GM19372 (cell line): ENCODE results near the gene TYMS.

Source experiments
- ATAC-seq: cut with Tn5 transposase; IDR thresholded peaks from one replicate; pipeline ENCODE4 v1.9.1; 2021; ENCODE audit warnings: mild to moderate bottlenecking, low read depth, moderate library complexity; ENCODE audit not compliant: unreplicated experiment

The TYMS gene

GRCh38 chr18:644395-645004 lies 13.0 kb upstream of the TYMS start:
- ATAC-seq, result no peak

DNA sequence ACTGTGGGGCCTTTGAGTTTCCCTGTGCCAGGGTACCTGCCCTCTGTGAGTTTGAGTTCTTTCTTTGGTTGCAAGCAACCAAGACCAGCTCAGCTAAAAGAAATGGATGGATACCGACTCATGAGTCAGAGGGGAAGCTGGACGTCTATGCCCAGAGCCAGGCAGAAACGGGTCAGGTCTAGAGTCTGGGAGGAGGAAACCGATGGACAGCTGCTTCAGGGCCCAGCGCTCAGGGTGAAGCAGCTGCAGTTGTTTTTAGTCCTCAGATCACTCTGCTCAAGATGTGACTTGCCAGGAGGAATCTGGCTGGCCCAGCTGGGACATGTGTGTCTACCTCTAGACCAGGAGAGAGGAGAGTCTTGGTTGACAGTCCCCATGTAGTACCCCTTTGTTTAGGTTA lies 10.1 kb upstream of the TYMS start:
- ATAC-seq, result no peak

- no peak for ATAC-seq
Measured at GRCh38 chr18:649341-649740, 8.1 kb upstream of the TYMS start.

GRCh38 chr18:650428-650858 lies 7.0 kb upstream of the TYMS start:
- ATAC-seq, result peak; percentile 91

DNA sequence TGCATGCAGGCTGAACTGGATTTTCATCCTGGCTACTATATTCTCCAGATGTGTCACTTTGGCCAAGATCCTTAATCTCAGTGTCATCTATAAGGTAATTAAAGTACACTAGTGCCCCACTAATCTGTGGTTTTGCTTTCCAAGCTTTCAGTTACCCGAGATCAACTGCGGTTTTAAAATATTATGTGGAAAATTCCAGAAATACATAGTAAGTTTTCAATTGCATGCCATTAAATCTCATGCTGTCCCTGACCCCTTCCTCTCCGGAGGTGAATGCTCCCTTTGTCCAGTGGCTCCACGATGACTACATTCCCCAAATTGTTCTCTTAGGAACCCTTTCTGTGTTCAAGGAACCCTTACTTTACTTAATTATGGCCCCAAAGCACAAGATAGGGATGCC lies 5.3 kb upstream of the TYMS start:
- ATAC-seq, result no peak

DNA sequence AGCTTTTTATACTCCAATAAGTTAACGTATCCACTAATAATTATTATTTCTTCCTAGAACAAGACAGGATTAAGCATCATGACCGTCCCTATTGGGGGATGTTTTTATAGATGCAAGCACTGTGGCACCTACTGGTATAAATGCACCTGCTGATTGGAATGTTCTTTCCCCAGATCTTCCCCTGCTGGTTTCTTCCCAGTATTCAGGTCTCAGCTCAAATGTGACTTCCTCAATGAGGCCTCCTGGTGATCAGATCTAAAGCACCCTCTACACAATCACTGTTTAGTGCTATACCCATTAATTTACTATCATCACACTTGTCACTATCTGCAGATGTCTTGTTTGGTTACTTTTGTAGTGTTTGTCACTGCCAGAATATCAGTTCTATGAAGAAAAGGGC lies 3.9 kb upstream of the TYMS start:
- no peak for ATAC-seq

DNA sequence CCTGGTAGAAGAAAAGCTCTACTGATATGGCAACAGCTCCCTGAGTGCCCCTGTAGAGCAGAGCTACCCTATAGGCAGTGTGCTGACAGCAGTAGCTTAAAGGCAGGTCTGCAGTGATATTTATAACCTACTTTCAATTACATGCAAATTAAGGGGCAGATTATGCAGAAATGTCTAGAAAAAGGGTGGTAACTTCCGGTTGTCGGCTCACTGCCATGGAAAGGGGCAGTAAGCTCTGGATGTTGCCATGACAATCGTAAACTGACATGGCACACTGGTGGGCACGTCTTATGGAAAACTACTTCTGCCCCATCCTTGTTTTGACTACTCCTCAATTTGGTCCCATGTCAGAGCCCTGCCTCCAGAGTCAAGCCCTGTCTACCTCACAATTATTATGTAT lies 2.9 kb upstream of the TYMS start:
- ATAC-seq, result no peak

- no peak for ATAC-seq
Measured at GRCh38 chr18:655445-655844, 2.0 kb upstream of the TYMS start.

DNA sequence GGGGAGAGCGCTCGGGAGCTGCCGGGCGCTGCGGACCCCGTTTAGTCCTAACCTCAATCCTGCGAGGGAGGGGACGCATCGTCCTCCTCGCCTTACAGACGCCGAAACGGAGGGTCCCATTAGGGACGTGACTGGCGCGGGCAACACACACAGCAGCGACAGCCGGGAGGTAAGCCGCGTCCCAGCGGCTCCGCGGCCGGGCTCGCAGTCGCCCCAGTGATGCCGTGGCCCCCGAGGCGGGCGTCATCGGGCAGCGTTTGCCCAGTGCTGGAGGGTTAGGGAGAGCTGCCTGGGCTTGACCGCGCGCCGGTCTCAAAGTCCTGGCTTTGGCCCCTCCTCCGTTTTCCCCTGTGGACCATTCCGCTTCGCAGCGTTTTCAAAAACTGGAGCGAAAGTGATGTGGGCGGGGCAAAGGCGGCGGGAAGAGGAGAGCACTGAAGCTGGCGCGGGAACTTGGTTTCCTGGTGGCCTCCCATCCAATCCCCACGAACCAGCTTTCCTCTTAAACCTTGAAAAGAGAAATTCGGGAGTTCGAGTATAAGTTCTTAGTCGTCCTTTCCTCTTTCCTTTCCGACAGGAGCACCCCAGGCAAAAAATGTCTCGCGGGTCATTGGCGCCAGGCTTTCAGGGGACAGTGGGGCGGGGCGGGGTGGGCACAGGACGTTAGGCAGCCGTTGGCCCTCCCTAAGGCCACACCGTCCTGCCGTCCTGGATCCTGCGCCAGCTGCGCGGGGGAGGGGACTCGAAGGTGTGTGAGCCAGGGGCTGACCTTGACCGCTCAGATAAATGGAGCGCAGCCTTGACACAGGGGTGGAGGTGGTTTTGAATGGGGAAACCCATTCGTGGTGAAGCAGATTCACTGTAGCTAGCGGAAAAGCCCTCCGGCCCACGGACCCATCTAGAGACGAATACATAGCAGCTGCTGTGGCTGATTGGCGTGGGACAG lies 821 bp downstream of the TYMS start:
- peak; percentile 48 for ATAC-seq

- ATAC-seq, result no peak
Measured at GRCh38 chr18:658947-659533, 1.6 kb downstream of the TYMS start.

DNA sequence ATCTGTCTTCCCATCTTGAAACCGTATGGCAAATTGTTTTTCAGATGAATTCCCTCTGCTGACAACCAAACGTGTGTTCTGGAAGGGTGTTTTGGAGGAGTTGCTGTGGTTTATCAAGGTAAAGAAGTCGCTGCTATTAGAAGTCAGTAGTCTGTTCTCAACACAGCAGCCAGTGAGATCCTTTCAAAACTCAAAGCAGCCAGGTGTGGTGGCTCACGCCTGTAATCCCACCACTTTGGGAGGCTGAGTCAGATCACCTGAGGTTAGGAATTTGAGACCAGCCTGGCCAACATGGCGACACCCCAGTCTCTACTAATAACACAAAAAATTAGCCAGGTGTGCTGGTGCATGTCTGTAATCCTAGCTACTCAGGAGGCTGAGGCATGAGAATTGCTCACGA lies 2.1 kb downstream of the TYMS start:
- no peak for ATAC-seq

DNA sequence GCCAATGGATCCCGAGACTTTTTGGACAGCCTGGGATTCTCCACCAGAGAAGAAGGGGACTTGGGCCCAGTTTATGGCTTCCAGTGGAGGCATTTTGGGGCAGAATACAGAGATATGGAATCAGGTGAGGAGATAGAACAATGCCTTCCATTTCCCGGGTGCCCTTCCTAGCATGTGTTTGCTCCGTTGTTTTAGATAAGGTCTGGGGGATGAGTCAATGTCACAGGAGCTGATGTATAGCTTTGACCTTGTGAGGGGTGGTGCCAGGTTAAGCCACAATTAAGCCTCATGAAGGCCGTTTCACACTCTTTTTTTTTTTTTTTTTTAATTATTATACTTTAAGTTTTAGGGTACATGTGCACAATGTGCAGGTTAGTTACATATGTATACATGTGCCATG lies 4.7 kb downstream of the TYMS start:
- ATAC-seq, result no peak

GRCh38 chr18:666177-666576 lies 8.7 kb downstream of the TYMS start:
- ATAC-seq, result no peak

- ATAC-seq, result no peak
Measured at GRCh38 chr18:666628-667027, 9.2 kb downstream of the TYMS start.

DNA sequence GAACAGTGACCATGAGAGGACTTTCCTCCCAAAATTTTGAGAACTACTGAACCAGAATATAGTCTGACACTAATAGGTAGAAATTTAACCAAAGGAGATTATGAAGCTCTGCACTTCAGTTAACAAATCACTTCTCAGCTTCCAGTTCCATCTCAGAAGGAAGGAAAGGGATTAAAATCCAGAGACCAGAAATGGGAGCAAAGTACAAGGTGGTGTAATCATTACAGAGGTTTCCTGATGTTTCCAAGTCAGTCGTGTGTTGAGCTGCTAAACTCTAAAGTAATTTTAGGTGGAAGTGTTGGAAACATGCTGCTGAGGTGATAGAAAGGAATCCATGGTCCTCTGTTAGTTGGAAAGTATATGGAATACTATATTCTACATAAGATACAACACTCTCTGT lies 10.8 kb downstream of the TYMS start:
- ATAC-seq, result no peak

GRCh38 chr18:669077-669476 lies 11.6 kb downstream of the TYMS start:
- ATAC-seq, result no peak

GRCh38 chr18:670522-670921 lies 13.1 kb downstream of the TYMS start:
- ATAC-seq, result no peak

DNA sequence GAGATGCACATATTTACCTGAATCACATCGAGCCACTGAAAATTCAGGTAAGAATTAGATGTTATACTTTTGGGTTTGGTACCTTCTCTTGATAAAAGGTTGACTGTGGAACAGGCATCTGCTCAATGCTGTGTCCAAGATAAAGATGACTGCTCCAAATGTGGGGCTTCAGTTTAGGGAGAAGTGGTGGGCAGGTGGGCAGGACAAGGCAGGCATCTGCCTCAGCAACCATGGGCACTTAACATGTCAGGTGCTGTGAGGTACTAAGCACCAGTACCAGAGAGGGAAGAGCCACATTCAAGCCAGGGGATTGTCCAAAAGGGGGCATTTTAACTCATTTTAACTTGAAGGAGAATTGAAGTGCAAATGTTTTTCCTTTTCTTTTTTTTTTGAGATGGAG lies 14.0 kb downstream of the TYMS start:
- ATAC-seq, result no peak

DNA sequence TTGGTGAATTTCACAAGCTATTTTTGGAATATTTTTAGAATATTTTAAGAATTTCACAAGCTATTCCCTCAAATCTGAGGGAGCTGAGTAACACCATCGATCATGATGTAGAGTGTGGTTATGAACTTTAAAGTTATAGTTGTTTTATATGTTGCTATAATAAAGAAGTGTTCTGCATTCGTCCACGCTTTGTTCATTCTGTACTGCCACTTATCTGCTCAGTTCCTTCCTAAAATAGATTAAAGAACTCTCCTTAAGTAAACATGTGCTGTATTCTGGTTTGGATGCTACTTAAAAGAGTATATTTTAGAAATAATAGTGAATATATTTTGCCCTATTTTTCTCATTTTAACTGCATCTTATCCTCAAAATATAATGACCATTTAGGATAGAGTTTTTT lies 15.9 kb downstream of the TYMS start:
- ATAC-seq, result no peak

- ATAC-seq, result no peak
Measured at GRCh38 chr18:673769-674168, 16.3 kb downstream of the TYMS start.

- no peak for ATAC-seq
Measured at GRCh38 chr18:675307-675706, 17.9 kb downstream of the TYMS start.

GRCh38 chr18:676069-676468 lies 18.6 kb downstream of the TYMS start:
- ATAC-seq, result no peak
